NCI-H526 treated with DMSO at 0.1 percent for 48 hours (cell line): ENCODE data around the gene FBRSL1.

Source experiments
- DNase-seq: peaks from one replicate; lab custom pipeline; 2025; lab: John Stamatoyannopoulos, UW

FBRSL1 gene

GRCh38 chr12:132497514-132498405 lies 7.8 kb downstream of the FBRSL1 start:
- DNase-seq = no peak

DNA sequence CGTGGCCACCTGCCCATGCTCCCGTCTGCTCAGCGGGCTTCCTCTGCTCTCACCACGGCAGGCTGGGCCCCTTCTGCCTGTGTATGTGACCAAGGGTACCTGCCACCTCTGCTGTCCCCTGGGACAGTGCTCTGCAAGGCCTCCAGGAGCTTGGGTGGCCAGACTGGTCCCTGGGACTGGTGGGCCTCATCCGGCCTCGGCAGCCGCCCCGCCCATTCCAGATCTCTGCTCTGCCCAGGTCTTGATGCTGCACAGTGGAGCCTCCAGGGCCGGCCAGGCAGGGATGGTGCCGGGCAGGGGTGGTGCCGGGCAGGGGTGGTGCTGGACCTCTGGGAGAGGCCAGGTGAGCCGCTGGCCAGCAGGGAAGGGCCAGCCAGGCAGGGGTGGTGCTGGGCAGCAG lies 9.0 kb downstream of the FBRSL1 start:
- no peak for DNase-seq

- no peak for DNase-seq
Observed at GRCh38 chr12:132500142-132500855, 10.3 kb downstream of the FBRSL1 start.

DNA sequence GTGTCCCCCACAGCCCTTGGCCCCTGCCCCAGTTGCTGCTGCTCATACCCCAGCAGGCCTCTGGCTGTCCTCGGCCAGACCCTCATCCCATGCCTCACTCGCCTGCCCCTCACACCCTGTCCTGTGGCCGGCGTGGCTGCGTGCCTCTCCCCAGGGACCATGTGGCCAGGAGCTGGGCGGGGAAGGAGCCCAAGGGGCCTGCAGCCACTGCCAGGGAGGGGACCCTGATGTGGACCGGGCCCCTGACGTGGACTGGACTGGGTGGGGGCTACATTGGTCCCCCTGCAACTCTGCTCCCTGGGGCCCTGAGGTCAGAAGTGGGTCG lies 10.9 kb downstream of the FBRSL1 start:
- DNase-seq = no peak

GRCh38 chr12:132501204-132501940 lies 11.4 kb downstream of the FBRSL1 start:
- DNase-seq = no peak

DNA sequence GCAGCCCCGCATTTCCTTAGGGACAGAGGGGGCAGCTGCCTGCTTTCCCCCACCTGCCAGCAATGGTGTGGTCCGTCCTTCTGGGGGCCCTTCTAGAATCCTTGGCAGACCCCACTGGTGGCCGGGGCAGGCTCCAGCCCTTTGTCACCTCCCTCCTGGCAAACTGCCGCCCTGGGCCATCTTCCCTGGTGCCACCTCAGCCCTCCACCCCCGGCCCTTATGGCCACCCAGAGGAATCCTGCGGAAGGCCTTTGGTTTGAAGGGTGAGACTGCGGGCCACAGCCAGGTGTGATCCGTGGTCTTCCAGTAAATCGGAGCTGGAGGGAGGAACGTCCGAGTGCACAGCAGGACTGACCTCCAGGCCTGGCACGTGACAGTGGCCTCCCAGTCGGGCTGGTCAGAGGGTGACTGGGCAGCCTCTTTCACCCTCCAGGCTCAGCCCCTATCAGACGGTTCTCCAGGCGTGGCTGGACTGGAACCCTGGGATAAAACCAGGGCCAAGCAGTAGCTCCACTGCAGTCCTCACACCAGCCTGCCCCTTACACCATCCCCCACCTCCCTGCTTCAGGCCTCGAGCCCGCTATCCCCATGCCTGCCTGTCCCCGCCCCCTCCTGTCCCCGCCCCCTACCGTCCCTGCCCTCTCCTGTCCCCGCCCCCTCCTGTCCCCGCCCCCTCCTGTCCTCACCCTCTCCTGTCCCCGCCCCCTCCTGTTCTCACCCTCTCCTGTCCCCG lies 12.4 kb downstream of the FBRSL1 start:
- DNase-seq = no peak

- no peak for DNase-seq
Observed at GRCh38 chr12:132502882-132503193, 12.9 kb downstream of the FBRSL1 start.

- DNase-seq = no peak
Observed at GRCh38 chr12:132503618-132504204, 13.8 kb downstream of the FBRSL1 start.

GRCh38 chr12:132505105-132505851 lies 15.3 kb downstream of the FBRSL1 start:
- DNase-seq = no peak

DNA sequence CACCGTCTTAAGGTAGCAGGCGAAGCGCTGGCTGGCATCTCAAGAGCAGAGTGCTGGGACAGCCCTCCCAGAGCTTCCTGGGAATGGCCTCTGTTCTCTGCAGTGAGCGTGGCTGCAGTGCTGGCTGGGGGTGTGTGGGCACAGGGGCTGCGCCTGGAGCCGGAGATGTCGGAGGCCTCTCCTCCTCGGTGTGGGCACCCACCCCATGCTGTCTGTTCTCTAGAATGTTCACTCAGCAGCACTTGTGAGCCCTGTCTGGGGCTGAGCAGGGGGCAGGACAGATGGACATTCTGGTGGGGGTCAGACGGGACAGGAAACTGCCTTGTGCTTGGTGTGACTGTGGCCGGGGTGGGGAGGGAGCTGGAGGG lies 15.9 kb downstream of the FBRSL1 start:
- DNase-seq = no peak

DNA sequence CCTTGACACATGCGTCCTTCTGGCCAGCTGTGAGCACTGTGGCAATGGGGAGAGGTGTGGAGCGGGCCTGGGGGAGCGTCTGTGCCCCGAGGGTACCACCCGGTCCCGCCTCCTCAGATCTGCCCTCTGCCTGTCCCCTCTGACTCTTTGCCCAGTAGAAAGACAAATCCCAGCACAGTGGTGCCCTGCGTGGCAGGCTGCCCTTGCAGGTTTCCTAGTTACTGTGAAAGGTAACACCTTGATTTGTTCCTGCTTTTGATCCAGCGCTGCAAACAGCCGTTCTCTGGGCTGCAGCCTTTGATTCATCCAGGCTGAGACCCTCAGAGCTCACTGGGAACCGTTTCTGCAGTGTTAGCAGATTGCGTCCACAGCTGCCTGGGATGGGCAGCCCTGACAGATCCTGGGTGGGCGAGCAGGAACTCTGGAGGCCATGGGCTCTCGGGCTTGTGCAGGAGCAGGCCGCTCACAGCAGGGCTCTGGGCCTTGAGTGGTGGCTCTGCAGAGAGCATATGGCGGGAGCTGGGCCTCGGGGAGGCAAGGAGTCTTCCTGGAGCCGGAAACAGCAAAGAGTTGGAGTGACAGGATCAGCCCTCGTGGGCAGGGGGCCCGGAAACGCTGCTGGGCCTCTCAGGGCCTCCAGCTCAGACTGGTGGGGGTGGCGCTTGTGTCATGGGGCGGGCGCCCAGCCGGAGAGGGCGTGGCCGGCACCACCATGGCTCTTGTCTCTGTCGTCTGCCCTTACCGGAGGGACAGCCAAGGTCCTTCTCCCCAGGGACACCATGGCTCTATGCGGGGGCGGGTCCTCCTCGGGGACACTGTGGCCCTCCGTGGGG lies 16.6 kb downstream of the FBRSL1 start:
- no peak for DNase-seq

DNA sequence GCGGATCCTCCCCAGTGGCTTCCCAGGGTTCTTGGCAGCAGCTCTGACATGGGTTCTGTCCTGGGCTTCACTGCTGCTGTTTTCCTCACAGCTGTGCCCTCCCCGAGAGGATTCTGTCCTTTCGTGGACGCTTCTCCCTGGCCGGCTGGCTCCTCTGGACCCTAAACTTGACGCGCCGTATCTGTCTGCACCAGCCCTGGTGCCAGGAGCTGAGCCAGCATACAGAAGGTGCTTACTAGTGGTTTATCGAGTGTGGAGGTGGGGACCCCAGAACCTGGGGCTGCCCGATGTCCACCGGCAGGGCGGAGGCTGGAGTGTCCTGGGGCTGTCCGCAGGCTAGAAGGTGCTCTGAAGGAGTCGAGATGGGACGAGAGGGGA lies 17.2 kb downstream of the FBRSL1 start:
- DNase-seq = no peak

DNA sequence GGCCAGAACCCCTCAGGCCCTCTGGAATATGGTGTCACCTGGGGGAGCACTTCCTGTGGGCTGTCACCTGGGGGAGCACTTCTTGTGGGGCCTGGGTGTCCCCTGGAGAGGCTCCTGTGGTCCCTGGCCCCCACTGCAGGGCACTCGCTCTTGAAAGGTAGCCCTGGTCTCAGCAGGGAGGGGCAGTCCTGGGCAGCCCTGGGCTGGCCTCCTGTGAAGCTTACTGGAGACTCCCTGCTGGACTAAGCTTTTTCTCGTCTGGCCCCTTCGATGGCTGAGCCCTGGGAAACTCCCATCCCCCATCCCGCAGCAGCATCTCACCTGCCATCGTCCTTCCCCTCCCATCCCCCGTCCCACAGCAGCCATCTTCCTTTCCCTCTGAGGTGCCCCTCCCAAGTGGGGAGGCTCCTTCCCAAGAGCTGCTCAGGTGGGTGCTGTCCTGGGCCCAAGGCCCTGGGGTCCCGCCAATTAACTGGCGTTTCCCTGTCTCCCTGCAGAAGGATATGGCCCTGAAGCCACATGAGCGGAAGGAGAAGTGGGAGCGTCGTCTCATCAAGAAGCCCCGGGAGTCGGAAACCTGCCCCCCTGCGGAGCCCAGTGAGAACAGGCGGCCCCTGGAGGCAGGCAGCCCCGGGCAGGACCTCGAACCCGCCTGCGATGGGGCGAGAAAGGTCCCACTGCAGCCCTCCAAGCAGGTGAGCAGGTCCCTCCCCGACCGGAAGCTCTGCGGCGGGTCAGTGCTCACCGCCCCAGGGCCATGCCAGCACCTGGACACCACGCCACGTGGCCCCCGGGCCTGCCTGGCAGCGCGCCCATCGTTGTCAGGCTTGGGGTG lies 17.9 kb downstream of the FBRSL1 start:
- DNase-seq = no peak

GRCh38 chr12:132508491-132508740 lies 18.5 kb downstream of the FBRSL1 start:
- DNase-seq = no peak

GRCh38 chr12:132508860-132509732 lies 19.1 kb downstream of the FBRSL1 start:
- DNase-seq = no peak

DNA sequence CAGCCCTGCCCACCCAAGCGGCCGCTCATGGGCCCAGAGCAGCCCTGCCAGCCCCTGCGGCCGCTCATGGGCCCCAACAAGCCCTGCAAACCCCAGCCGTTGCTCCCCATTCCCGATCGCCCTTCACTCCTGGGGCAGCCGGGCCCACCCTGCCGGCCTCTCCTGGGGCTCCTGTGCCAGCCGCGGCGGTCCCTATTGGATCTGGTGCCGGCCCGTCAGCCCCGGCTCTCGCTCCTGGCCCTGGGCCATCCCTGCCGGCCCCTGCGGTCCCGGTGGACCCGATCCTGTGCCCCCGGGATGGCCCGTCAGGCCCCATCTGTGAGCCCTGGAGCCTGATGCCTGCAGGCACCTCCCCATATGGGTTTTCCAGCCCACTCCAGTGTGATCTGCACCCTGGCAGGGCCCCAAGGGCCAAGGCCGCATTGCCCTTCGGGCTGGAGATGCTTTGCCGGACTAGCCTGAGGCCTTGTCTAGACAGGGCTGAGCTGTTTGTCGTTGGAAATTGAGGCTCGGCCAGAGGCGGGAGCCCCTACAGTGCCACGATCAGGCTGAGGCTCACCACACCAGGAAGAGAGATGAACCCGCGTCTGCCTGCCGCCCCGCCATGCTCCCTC lies 20.3 kb downstream of the FBRSL1 start:
- no peak for DNase-seq

DNA sequence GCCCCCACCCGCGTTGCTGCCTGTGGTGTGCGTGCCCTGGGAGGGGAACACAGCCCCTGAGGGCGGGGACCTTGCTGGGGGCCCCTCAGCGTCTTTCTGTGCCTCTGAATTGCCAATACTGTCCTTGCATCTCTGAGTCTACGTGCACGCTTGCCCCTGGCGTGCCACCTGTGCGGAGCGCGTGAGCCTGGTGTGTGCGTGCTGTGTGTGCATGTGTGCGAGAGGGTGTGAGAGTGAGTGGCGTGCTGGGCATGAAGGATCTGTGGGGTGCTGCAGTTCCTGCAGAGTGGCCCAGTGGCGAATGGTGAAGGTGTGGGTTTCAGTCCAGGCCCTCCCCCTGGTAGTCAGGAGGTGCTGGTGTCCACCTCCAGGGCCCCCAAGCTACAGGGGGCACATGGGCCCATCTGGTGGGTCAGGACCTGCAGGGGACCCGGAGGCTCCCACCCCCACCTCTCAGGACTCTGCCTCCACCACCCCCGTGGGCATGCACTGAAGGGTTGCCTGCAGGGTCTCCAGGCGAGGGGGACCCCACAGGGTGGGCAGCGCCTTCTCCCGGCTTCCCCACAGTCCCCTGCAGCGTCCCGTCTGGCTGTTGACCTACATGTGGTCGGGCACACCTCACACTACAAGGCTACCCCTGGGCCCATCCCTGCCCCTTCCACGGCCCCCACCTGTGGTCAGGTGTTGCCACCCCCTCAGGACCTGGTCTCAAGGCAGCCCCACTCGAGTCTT lies 21.0 kb downstream of the FBRSL1 start:
- no peak for DNase-seq
